GM12891 (cell line): ENCODE measurements around the gene NOD2.

Experiments
- PAX5 ChIP-seq: IDR thresholded peaks from 2 replicates; pipeline ENCODE4 v1.6.1; 2011; ENCODE audit warnings: low read length, moderate library complexity, mild to moderate bottlenecking; ENCODE audit not compliant: insufficient read depth, severe bottlenecking
- POLR2A ChIP-seq: IDR thresholded peaks from 2 replicates; pipeline ENCODE4 v1.6.1; 2011; ENCODE audit warnings: low read depth, low read length, control low read depth
- POLR2AphosphoS5 ChIP-seq: IDR thresholded peaks from 2 replicates; pipeline ENCODE4 v1.6.1; 2011; ENCODE audit warnings: low read depth, low read length, control low read depth
- POU2F2 ChIP-seq: IDR thresholded peaks from 2 replicates; pipeline ENCODE4 v1.6.1; 2011; ENCODE audit warnings: low read depth, mild to moderate bottlenecking, control low read depth, low read length, moderate library complexity
- SPI1 ChIP-seq: IDR thresholded peaks from 2 replicates; pipeline ENCODE4 v1.6.1; 2011; ENCODE audit warnings: low read depth, low read length, control low read depth
- TAF1 ChIP-seq: IDR thresholded peaks from 2 replicates; pipeline ENCODE4 v1.6.1; 2011; ENCODE audit warnings: low read depth, low read length, control low read depth

- TF ChIP-seq POLR2A (no peak), POLR2AphosphoS5 (no peak), TAF1 (no peak), POU2F2 (no peak), PAX5 (no peak), SPI1 (no peak)
These were observed 78.0 kb downstream of the NOD2 start for GRCh38 chr16:50771366-50771765.
